Stimulated activated effector memory CD8-positive, alpha-beta T cell treated with anti-CD3 and anti-CD28 coated beads, Interleukin-12 subunit alpha, Interleukin-12 subunit beta, amount 100 ng/mL, for 72 hours (primary cell): ENCODE data around the gene PCGF5.
"Not testable (repeated sequence)": the region's sequence is repeated elsewhere in the genome, so short reads cannot be mapped to it uniquely, and the experiment has no call there.

ENCODE experiments used
- ATAC-seq: fragments of 150-1000 bp; cut with Tn5 transposase; 2 replicates; pipeline ENCODE4 v1.10.0; 2021
- DNase-seq, 2 donors: peaks; one replicate each; pipeline ENCODE4 v3.0.0; 2021 to 2022; ENCODE audit warnings: low spot score in 2 of 2
- H3K27ac Mint-ChIP-seq: one replicate; pipeline ENCODE4 v1.8.0; 2022; ENCODE audit warnings: mild to moderate bottlenecking, mixed read lengths
- H3K36me3 Mint-ChIP-seq: one replicate; pipeline ENCODE4 v1.8.0; 2022; ENCODE audit warnings: mild to moderate bottlenecking, mixed read lengths
- H3K4me1 Mint-ChIP-seq: one replicate; pipeline ENCODE4 v1.8.0; 2022; ENCODE audit warnings: mixed read lengths
- H3K4me3 Mint-ChIP-seq: one replicate; pipeline ENCODE4 v1.8.0; 2022; ENCODE audit warnings: mild to moderate bottlenecking, mixed read lengths
- H3K9me3 Mint-ChIP-seq: one replicate; pipeline ENCODE4 v1.8.0; 2022; ENCODE audit warnings: mixed read lengths

Gene PCGF5

DNA sequence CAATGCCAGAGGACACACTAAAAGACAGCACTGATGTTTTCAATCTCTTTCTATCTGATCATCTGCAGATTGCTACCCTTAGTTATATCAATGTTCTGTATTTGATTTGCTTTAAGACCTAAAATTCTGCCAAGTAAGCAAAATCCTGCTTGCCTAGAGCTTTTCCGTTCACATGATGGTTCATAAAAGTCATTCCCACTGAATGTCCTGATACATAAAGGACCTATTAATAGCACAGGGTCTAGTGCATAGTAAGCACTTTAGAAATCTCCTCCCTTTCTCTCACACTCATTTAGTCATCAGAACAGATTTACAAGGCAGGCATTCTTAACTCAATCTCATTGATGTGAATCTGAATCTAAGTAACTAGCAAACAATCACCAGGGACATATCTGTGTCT is 68.8 kb downstream of the PCGF5 start:
- Mint-ChIP-seq H3K4me1 (no peaks in the 10 kb centered on the region), H3K36me3 (no peaks in the 10 kb centered on the region), H3K4me3 (no peak overlapping the region), H3K9me3 (no peaks in the 10 kb centered on the region), H3K27ac (no peak overlapping the region)
- DNase-seq: no peak
- ATAC-seq: no peak

DNA sequence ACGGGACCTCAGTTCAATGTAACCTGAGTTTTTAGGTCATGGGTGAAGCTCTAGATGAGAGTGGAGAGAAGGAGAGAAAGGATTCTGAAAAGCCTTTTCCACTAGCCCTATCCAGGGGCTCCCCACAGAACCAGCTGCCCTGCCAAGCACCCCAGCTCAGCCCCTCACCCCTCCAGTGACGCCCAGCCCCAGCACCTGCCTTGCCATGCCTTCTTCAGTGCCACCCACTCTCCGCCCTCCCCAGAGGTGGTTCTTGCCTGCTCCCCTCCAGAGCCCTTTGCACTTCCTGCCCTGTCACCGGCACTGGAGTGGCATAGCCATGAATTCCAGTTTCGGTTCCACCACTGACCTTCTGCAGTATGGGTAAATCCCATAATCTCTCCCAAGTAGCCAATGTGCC is 70.1 kb downstream of the PCGF5 start:
- no peaks in the 10 kb centered on the region for H3K4me1 Mint-ChIP-seq
- ATAC-seq (no peak), DNase-seq (no peak)
- no peak overlapping the region for H3K27ac Mint-ChIP-seq
- H3K4me3 Mint-ChIP-seq: no peak overlapping the region
- H3K36me3 Mint-ChIP-seq: no peaks in the 10 kb centered on the region
- H3K9me3 Mint-ChIP-seq: no peaks in the 10 kb centered on the region

GRCh38 chr10:91294134-91294906 is 73.9 kb downstream of the PCGF5 start:
- Mint-ChIP-seq H3K4me3 (no peak overlapping the region), H3K4me1 (peaks cover 8% of the 10 kb centered on the region), H3K9me3 (no peaks in the 10 kb centered on the region), H3K27ac (no peak overlapping the region), H3K36me3 (no peaks in the 10 kb centered on the region)
- DNase-seq (no peak), ATAC-seq (no peak)

- peaks cover 8% of the 10 kb centered on the region for H3K4me1 Mint-ChIP-seq
- ATAC-seq (no peak), DNase-seq (no peak)
- no peak overlapping the region for H3K27ac Mint-ChIP-seq
- H3K9me3 Mint-ChIP-seq: no peaks in the 10 kb centered on the region
- no peaks in the 10 kb centered on the region for H3K36me3 Mint-ChIP-seq
- no peak overlapping the region for H3K4me3 Mint-ChIP-seq
These were observed 74.9 kb downstream of the PCGF5 start for GRCh38 chr10:91295346-91295745.

DNA sequence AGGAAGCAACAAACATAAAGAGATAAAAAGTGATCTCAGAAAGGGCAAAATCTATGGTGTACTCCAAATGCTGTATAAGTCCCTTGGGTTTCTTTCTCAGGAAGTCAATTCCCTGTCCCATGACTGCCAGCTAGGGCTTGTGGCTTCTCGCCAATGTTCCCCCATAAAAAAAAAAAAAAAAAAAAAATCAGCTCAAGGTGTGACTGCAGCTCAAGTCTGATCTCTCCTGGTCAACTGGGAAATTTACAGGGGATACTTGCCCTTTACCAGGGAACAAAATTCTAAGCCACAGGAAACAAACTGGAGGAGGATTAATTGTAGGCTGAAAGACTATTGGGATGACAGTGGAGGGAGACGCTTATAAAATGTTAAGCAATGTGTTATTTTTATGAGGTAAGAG is 76.0 kb downstream of the PCGF5 start:
- Mint-ChIP-seq H3K4me3 (no peak overlapping the region), H3K36me3 (no peaks in the 10 kb centered on the region)

DNA sequence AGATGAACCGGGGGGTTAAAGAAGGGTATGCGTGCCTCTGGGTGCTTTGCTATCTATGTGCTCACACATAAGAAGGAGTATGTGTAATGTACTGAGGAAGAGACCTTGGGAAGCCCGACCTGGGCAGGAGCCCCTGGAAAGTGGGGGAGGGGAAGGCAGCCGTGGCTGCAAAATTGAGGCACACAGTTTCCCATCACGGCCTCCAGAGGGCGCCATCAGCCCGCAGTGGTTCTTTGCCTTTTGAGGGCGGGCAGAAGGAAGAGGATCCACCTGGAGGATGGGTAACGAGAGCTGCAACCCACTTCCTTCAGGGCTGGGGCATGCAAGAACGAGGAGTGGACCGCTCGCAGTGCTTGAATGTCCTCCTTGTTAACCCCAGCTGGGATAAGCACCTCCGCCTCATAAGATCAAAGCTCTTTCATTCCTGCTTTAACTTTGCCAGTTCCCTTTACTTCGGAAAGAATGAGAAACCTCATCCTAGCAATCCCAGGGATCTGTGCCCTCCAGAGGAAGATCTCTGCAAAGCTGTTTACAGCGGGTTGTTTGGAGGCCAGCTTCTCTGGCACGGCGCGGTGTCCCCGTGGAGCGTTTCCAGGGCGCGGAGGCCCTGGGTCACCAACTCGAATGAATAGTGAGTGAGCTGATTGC is 77.9 kb downstream of the PCGF5 start:
- peaks cover 8% of the 10 kb centered on the region for H3K4me1 Mint-ChIP-seq
- H3K9me3 Mint-ChIP-seq: no peaks in the 10 kb centered on the region
- no peak overlapping the region for H3K27ac Mint-ChIP-seq
- ATAC-seq (peak; percentile 92), DNase-seq (peak; percentile 66 to 87)
- H3K36me3 Mint-ChIP-seq: no peaks in the 10 kb centered on the region
- peak overlapping the region; percentile 47 for H3K4me3 Mint-ChIP-seq

More for the DNA sequence above, 76.0 kb downstream of the PCGF5 start:
- H3K27ac Mint-ChIP-seq: no peak overlapping the region
- H3K4me1 Mint-ChIP-seq: peaks cover 8% of the 10 kb centered on the region
- ATAC-seq (no peak), DNase-seq (no peak)
- no peaks in the 10 kb centered on the region for H3K9me3 Mint-ChIP-seq

- H3K36me3 Mint-ChIP-seq: no peaks in the 10 kb centered on the region
- H3K4me3 Mint-ChIP-seq: no peak overlapping the region
These were observed 79.6 kb downstream of the PCGF5 start for GRCh38 chr10:91299999-91300575.

GRCh38 chr10:91302946-91303345 is 82.5 kb downstream of the PCGF5 start:
- not testable (repeated sequence) for H3K4me1 Mint-ChIP-seq, H3K9me3 Mint-ChIP-seq, H3K36me3 Mint-ChIP-seq, H3K4me3 Mint-ChIP-seq, H3K27ac Mint-ChIP-seq, ATAC-seq, DNase-seq

More at GRCh38 chr10:91299999-91300575, 79.6 kb downstream of the PCGF5 start:
- DNase-seq: no peak
- Mint-ChIP-seq H3K4me1 (peaks cover 8% of the 10 kb centered on the region), H3K27ac (no peak overlapping the region), H3K9me3 (no peaks in the 10 kb centered on the region)
- no peak for ATAC-seq

DNA sequence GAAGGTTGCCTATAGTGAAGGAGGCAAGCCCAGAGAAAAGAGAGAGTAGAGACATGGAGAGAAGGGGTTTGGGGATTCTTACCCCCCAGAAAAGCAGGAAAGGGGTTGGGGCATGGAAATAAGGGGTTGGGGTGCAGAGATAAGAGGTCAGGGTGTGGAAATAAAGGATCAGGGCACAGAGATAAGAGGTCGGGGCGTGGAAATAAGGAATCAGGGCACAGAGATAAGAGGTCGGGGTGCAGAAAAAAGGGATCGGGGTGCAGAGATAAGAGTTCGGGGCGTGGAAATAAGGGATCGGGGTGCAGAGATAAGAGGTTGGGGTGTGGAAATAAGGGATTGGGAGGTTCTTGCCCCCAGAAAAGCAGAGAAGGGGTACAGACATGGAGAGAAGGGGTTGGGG is 85.5 kb downstream of the PCGF5 start:
- DNase-seq, H3K27ac Mint-ChIP-seq, H3K9me3 Mint-ChIP-seq, H3K4me3 Mint-ChIP-seq, H3K4me1 Mint-ChIP-seq, H3K36me3 Mint-ChIP-seq, ATAC-seq: not testable (repeated sequence)

DNA sequence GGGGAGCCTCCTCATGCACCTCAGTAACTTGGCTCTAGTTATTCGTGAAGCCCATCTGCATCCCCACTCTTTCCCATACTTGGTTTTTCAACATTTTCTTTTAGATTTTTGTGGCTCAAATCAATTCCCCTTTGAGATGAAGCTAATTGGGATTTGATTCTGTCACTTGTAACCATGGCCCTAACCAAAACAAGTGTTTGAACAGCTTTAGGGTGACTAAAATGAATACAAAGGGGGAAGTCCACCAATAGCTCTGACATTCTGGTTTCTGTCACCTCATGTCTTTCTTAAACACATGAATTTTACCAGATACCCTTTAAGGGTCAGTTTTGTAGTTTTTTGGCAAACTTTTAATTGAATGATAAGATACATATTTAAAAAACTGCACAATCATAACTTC is 87.0 kb downstream of the PCGF5 start:
- peak; percentile 63 for ATAC-seq
- Mint-ChIP-seq H3K36me3 (no peaks in the 10 kb centered on the region), H3K27ac (no peak overlapping the region), H3K4me1 (no peaks in the 10 kb centered on the region), H3K4me3 (no peak overlapping the region), H3K9me3 (no peaks in the 10 kb centered on the region)
- DNase-seq: no peak

DNA sequence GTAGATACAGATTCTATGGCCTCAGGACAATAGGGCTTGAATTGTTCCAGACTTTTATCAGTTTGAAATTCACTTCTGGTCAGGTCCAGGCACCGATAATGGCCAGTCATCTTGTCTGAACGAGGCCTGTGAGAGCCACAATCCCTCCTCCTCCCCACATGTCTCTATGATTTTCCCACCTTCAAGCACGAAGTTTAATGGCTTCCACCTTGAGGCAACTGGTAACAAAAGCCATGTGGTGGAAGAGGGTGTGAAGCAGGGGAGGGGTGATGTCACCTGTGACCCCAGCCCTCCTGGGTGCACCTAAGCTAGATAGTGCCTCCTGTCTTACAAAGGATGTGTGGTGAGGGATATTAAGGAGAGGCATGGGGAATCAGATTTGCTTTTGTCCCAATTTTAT is 89.2 kb downstream of the PCGF5 start:
- Mint-ChIP-seq H3K4me3 (no peak overlapping the region), H3K4me1 (peaks cover 6% of the 10 kb centered on the region), H3K27ac (no peak overlapping the region), H3K9me3 (no peaks in the 10 kb centered on the region), H3K36me3 (no peaks in the 10 kb centered on the region)
- no peak for ATAC-seq
- DNase-seq: no peak

DNA sequence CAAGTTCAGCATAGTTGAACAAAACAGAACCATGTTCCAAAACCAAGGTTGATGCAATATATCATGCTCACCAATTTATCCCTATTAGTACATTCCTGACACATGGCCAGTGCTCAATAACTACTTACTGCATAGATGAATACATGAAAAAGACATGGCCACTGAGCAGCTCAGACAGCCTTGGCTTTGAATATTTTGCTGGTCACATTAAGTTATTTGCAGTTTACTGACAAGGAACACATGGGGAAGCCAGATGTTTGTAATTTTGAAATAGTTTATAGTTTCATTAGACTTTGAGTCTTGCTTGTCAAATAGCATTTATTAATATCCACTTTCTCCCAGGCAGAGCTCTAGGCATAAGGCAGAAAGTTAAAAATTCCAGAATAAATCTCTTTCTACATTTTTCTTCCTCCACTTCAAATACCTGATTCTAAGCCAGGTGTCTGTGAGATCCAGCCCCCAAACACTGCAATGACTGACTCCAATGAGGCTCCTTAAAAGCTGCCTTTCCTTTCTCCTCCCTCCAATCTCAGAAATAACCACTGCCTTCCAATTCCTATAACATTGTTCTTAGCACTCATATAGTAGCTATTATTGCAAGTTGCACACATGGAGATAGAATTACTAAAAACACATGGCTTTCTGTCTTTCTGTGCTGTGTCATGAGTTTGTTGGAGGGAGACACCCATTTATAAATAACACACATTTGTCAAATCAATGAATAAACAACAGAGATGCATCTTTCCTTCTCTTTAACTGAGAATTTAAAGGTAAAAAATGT is 91.3 kb downstream of the PCGF5 start:
- ATAC-seq: no peak
- no peak for DNase-seq
- H3K4me3 Mint-ChIP-seq: no peak overlapping the region
- H3K4me1 Mint-ChIP-seq: peaks cover 6% of the 10 kb centered on the region
- no peaks in the 10 kb centered on the region for H3K9me3 Mint-ChIP-seq
- no peaks in the 10 kb centered on the region for H3K36me3 Mint-ChIP-seq
- no peak overlapping the region for H3K27ac Mint-ChIP-seq

DNA sequence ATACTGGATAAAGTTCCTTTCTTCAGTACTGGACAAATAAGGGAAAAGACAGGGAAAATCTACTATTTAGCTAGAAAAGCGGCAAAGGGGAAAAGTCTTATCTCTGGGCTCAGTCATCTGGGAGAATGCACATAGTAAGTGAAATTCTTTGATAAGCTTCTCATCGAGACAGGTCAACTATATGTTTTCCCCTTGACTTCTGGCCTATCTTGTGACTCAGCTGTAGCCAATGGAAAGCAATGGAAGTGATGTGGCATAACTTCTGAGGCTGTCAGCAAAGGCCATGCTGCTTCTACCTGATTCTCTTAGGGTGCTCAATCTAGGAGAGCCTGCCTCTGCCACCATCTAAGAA is 91.9 kb downstream of the PCGF5 start:
- H3K9me3 Mint-ChIP-seq: no peaks in the 10 kb centered on the region
- ATAC-seq: no peak
- no peak for DNase-seq
- no peak overlapping the region for H3K27ac Mint-ChIP-seq
- H3K36me3 Mint-ChIP-seq: no peaks in the 10 kb centered on the region
- no peak overlapping the region for H3K4me3 Mint-ChIP-seq
- H3K4me1 Mint-ChIP-seq: peaks cover 6% of the 10 kb centered on the region

DNA sequence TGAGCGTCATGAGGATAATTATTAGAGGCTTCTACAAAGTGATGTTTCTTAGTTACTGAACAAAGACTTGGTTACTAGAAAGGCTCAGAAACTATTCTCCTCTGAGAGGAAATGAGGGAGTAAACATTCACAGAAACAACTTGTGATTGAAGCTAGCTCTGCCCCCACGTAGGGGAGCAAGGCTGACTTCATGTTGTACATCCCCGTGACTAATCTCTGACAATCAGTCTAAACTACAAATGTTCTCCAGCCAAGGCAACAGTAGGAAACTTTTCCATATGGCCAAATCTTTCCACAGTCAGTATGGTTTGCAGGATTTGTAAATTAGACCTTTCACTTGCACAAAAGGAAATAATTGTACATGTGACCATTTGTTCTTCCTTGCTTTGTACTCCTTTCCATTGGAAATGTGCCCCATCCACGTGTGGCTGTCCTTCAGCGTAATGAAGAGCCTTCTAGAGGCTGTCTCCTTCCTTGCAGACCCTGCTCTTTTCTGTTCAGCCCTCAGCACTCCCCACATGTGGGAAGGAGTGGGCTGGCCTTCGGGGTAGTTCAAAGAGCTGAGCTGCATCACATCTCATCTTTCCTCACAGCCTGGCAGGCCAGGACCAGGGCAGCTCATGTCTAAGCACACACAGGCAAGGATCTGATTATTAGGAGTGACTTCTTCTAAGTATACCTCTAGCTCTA is 93.5 kb downstream of the PCGF5 start:
- ATAC-seq (peak; percentile 77), DNase-seq (no peak)
- H3K9me3 Mint-ChIP-seq: no peaks in the 10 kb centered on the region
- no peaks in the 10 kb centered on the region for H3K36me3 Mint-ChIP-seq
- H3K4me3 Mint-ChIP-seq: no peak overlapping the region
- H3K27ac Mint-ChIP-seq: peak overlapping the region; percentile 5
- H3K4me1 Mint-ChIP-seq: peaks cover 6% of the 10 kb centered on the region

DNA sequence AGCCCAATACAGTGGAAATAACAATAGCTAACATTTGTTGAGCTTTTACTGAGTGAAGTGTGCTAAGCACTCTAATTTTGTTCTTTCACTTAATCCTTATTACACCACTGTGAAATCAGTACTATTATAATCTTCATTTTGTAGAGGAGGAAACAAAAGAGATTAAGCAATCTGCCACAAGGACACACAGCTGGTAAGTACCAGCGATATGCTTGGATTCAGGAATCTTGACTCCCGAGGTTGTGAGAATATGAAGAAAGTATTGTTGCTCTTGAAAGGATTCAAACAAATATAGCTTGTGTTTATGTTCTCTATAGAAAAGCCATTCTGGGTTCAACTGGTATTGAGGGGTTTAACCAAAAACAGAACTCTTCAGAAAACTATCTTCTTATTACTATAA is 96.0 kb downstream of the PCGF5 start:
- H3K4me1 Mint-ChIP-seq: peaks cover 6% of the 10 kb centered on the region
- no peaks in the 10 kb centered on the region for H3K9me3 Mint-ChIP-seq
- no peak overlapping the region for H3K4me3 Mint-ChIP-seq
- ATAC-seq (no peak), DNase-seq (no peak)
- no peaks in the 10 kb centered on the region for H3K36me3 Mint-ChIP-seq
- H3K27ac Mint-ChIP-seq: no peak overlapping the region
